GM18508 (cell line): ENCODE results near the gene CKAP2.
"Not testable (repeated sequence)": the region's sequence is repeated elsewhere in the genome, so short reads cannot be mapped to it uniquely, and the experiment has no call there.

Source experiments
- ATAC-seq: cut with Tn5 transposase; IDR thresholded peaks from one replicate; pipeline ENCODE4 v1.9.1; 2021; ENCODE audit warnings: moderate number of reproducible peaks; ENCODE audit not compliant: insufficient read depth, unreplicated experiment

The CKAP2 gene

DNA sequence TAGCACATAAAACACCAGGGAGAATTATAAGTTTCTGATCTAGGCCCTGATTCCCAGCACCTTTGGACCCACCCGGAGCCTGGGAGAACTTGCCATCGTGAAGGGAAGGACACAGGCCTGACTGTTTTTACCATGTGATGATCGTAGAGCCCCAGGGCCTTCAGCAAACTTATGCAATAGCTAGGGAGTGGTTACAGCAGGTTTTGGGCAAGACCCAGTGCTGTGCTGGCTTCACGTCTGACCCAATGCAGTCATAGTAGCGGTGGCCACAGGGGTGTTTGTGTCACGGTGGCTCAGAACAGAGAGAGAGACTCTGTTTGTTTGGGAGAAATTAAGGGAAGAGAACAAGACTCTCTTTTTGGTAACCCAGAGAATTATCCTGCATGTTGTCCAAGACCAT, 68.0 kb downstream of the CKAP2 start:
- not testable (repeated sequence) for ATAC-seq
